ENCODE results near the gene TRERF1. TPM values are rescaled to one million over a fixed set of nuclear protein-coding genes. Genes with fewer than 3 reads are reported as not detected.

The TRERF1 gene
- total and polyA plus RNA-seq, 2 of the 4 experiments (the other 2 are of a cell fraction), result 6.3 to 9.9 TPM

- H3K4me3 ChIP-seq (ENCODE audit: insufficient read depth, low read depth, low read length), result no peak overlapping the region
- no peak overlapping the region for H3K23ac ChIP-seq (ENCODE audit: low read depth, low read length)
- H2AFZ ChIP-seq (replicated peaks; ENCODE audit: low read length, poor library complexity), result no peak overlapping the region
- no peak overlapping the region for H3K9ac ChIP-seq (ENCODE audit: low read depth, low read length)
- H4K8ac ChIP-seq (ENCODE audit: low read depth in 2 of 2, low read length in 2 of 2), result no peak overlapping the region
- no peaks in the 10 kb centered on the region for H3K27me3 ChIP-seq (ENCODE audit: control insufficient read depth, insufficient read depth, low read length)
- H4K5ac ChIP-seq (ENCODE audit: low read depth, low read length), result no peak overlapping the region
- H3K4ac ChIP-seq (ENCODE audit: low read depth, low read length), result no peak overlapping the region
- no peak overlapping the region for H4K91ac ChIP-seq (ENCODE audit: insufficient read depth, low read depth, low read length)
- no peak overlapping the region for H2BK15ac ChIP-seq (ENCODE audit: low read depth, low read length)
- no peak for DNase-seq
- H3K9me1 ChIP-seq (ENCODE audit: insufficient read depth, low read length), result peaks cover 43% of the 10 kb centered on the region
- BruUV-seq (replicated peaks), result no TSS peak
- ChIA-PET POLR2A (ENCODE audit: unreplicated experiment) (no interaction called here), CTCF (interaction anchor here (0.5 kb wide), 1 partner anchor 172 kb away, joined by 3 read pairs; no protein-coding TSS in a partner anchor)
- intact Hi-C loops (cut with micrococcal nuclease), result no loop called here
- in situ Hi-C loops (cut with MboI; ENCODE audit: low sequenced_read_pairs), result no loop called here
- peaks cover 66 to 94% of the 10 kb centered on the region in 2 experiments for H3K79me1 ChIP-seq (ENCODE audit: low read depth in 1 of 2, low read length in 2 of 2)
- H2AK5ac ChIP-seq (ENCODE audit: low read depth, low read length), result peak overlapping the region; percentile 20; the same call in 1 of the 2 replicates
- H2AK9ac ChIP-seq (replicated peaks; ENCODE audit: low read depth, low read length, poor library complexity), result no peak overlapping the region
- H3K18ac ChIP-seq (ENCODE audit: low read depth, low read length), result no peak overlapping the region
- TF ChIP-seq BHLHE40 (IDR thresholded peaks at IDR 0.05; ENCODE audit: low read depth, low read length) (no peak), MAZ (IDR thresholded peaks at IDR 0.05; ENCODE audit: borderline replicate concordance, low read depth, low read length) (no peak), RFX5 (IDR thresholded peaks at IDR 0.05; ENCODE audit: low read depth, low read length) (no peak), FOS (IDR thresholded peaks at IDR 0.05; ENCODE audit: low read depth, low read length) (no peak), NFE2L2 (IDR thresholded peaks at IDR 0.05; ENCODE audit: low read depth, low read length) (no peak), MAFK (IDR thresholded peaks at IDR 0.05; ENCODE audit: low read depth, low read length) (no peak), RCOR1 (IDR thresholded peaks at IDR 0.05; ENCODE audit: insufficient replicate concordance, low read length) (no peak), MXI1 (IDR thresholded peaks at IDR 0.05; ENCODE audit: borderline replicate concordance, low read depth, low read length) (no peak)
- TF ChIP-seq, protein P1, sequence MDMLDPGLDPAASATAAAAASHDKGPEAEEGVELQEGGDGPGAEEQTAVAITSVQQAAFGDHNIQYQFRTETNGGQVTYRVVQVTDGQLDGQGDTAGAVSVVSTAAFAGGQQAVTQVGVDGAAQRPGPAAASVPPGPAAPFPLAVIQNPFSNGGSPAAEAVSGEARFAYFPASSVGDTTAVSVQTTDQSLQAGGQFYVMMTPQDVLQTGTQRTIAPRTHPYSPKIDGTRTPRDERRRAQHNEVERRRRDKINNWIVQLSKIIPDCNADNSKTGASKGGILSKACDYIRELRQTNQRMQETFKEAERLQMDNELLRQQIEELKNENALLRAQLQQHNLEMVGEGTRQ (IDR thresholded peaks at IDR 0.05; ENCODE audit: low read depth, low read length), result no peak
- TF ChIP-seq, protein P2, sequence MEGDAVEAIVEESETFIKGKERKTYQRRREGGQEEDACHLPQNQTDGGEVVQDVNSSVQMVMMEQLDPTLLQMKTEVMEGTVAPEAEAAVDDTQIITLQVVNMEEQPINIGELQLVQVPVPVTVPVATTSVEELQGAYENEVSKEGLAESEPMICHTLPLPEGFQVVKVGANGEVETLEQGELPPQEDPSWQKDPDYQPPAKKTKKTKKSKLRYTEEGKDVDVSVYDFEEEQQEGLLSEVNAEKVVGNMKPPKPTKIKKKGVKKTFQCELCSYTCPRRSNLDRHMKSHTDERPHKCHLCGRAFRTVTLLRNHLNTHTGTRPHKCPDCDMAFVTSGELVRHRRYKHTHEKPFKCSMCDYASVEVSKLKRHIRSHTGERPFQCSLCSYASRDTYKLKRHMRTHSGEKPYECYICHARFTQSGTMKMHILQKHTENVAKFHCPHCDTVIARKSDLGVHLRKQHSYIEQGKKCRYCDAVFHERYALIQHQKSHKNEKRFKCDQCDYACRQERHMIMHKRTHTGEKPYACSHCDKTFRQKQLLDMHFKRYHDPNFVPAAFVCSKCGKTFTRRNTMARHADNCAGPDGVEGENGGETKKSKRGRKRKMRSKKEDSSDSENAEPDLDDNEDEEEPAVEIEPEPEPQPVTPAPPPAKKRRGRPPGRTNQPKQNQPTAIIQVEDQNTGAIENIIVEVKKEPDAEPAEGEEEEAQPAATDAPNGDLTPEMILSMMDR (conservative IDR thresholded peaks at IDR 0.05; ENCODE audit: low read depth, low read length), result no peak
- dilution Hi-C loops (cut with HindIII; ENCODE audit: low sequenced_read_pairs, unreplicated experiment), result no loop called here
- no peaks in the 10 kb centered on the region for H3K9me3 ChIP-seq (ENCODE audit: control insufficient read depth, insufficient read depth, low read length)
- H4K20me1 ChIP-seq (ENCODE audit: insufficient read depth, low read length), result peaks cover 21% of the 10 kb centered on the region; the same call in 1 of the 2 replicates
- H2BK5ac ChIP-seq (ENCODE audit: low read depth, low read length, poor library complexity, severe bottlenecking), result no peak overlapping the region
- ATAC-seq (ENCODE audit: low read depth), result no peak
- no CpG with 5 or more reads among the region's 3 CpGs for WGBS, 2 experiments (ENCODE audit: extremely low coverage in 2 of 2, insufficient read length in 1 of 2)
- peaks cover 14% of the 10 kb centered on the region; the same call in 1 of the 2 replicates for H3K36me3 ChIP-seq (ENCODE audit: control insufficient read depth, insufficient read depth, low read length)
- no peak overlapping the region for H3K27ac ChIP-seq (ENCODE audit: insufficient read depth, low read length)
- H3K4me1 ChIP-seq (ENCODE audit: control insufficient read depth, insufficient read depth, low read length), result peaks cover 9% of the 10 kb centered on the region
- no peak overlapping the region for H3K4me2 ChIP-seq (ENCODE audit: low read depth, low read length)
- H2BK20ac ChIP-seq (ENCODE audit: low read depth, low read length), result no peak overlapping the region
- no peak overlapping the region for H2BK120ac ChIP-seq (ENCODE audit: low read depth, low read length)
- no peak overlapping the region for H3K56ac ChIP-seq (ENCODE audit: extremely low read depth, insufficient read depth, low read length)
- no peak overlapping the region for H3K14ac ChIP-seq (replicated peaks; ENCODE audit: low read depth, low read length)
Measured at GRCh38 chr6:42361036-42361435, 90.7 kb downstream of the TRERF1 start.

Data from IMR-90 (cell line).